Forelimb muscle (tissue), 1 donor: Measurements from ENCODE around the gene NTM. TPM values are rescaled to one million over a fixed set of nuclear protein-coding genes. Genes with fewer than 3 reads are reported as not detected.
A peak's percentile ranks its signal among the peaks of the same experiment; 100 is the strongest.
"Not testable (repeated sequence)": the region's sequence is repeated elsewhere in the genome, so short reads cannot be mapped to it uniquely, and the experiment has no call there.

Source experiments
- DNase-seq: peaks from one replicate; pipeline ENCODE4 v3.0.0-alpha.2; 2013; ENCODE audit warnings: low read depth
- polyA plus RNA-seq: library from polyadenylated mRNA; unstranded; fragments of 120-200 nt; gene quantifications from one replicate; pipeline ENCODE4 v1.2.1, GENCODE V29; 2013; ENCODE audit not compliant: insufficient read length

NTM gene
- polyA plus RNA-seq, 1 donor, result 15.0 TPM

- DNase-seq, result no peak
These were observed 937.0 kb downstream of the NTM start for GRCh38 chr11:132307309-132308020.

- DNase-seq, result no peak
These were observed 940.3 kb downstream of the NTM start for GRCh38 chr11:132310390-132311375.

GRCh38 chr11:132311703-132312102 is 941.3 kb downstream of the NTM start:
- no peak for DNase-seq

GRCh38 chr11:132312161-132312560 is 941.7 kb downstream of the NTM start:
- no peak for DNase-seq

GRCh38 chr11:132312701-132313111 is 942.3 kb downstream of the NTM start:
- DNase-seq, result no peak

- no peak for DNase-seq
These were observed 944.6 kb downstream of the NTM start for GRCh38 chr11:132314911-132315455.

- no peak for DNase-seq
These were observed 945.3 kb downstream of the NTM start for GRCh38 chr11:132315696-132316095.

GRCh38 chr11:132318421-132319157 is 948.2 kb downstream of the NTM start:
- DNase-seq, result no peak

- DNase-seq, result not testable (repeated sequence)
These were observed 949.0 kb downstream of the NTM start for GRCh38 chr11:132319419-132319818.

- DNase-seq, result no peak
These were observed 960.1 kb downstream of the NTM start for GRCh38 chr11:132330515-132330914.

- no peak for DNase-seq
These were observed 962.1 kb downstream of the NTM start for GRCh38 chr11:132332521-132332920.

GRCh38 chr11:132334769-132335280 is 964.4 kb downstream of the NTM start:
- DNase-seq, result no peak

- no peak for DNase-seq
These were observed 964.9 kb downstream of the NTM start for GRCh38 chr11:132335311-132335710.

- no peak for DNase-seq
These were observed 966.5 kb downstream of the NTM start for GRCh38 chr11:132336781-132337535.

GRCh38 chr11:132337819-132338416 is 967.5 kb downstream of the NTM start:
- DNase-seq, result no peak

GRCh38 chr11:132342408-132342807 is 972.0 kb downstream of the NTM start:
- DNase-seq, result no peak

GRCh38 chr11:132343445-132344175 is 973.2 kb downstream of the NTM start:
- DNase-seq, result peak; percentile 1

- DNase-seq, result no peak
These were observed 976.2 kb downstream of the NTM start for GRCh38 chr11:132346558-132347148.
